ENCODE data around the gene RNF208.
A peak's percentile ranks its signal among the peaks of the same experiment; 100 is the strongest.
"Not testable (repeated sequence)": the region's sequence is repeated elsewhere in the genome, so short reads cannot be mapped to it uniquely, and the experiment has no call there.

Gene RNF208

DNA sequence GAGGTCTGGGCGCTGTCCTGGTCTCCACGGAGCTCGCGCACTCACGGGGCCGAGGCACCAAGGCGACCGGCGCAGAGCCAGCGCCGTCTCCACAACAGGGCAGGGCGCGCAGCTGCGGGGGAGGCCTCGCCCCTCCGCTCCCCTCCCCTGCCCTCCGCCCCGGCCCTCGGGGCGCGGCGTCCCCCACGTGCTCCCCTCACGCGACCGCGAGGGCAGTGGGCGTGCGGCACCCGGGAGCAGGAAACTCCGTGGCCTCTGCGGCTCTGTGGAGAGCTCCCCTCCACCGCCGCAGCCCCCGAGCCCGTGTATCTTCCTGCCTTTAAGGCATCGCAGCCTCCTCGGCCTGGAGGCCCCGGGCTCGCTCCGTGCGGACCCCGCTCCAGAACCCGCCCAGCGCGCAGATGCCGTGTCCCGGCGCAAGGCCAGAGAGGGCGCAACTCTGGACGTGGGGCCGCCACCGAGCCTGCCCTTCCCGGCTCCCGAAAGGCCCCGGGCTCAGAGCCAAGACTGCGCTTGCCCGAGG, 18.3 kb upstream of the RNF208 start:
- DNase-seq (ENCODE audit: low read depth in 3 of 3), result peak in 2 of 3 donors; percentile 49 to 61

DNA sequence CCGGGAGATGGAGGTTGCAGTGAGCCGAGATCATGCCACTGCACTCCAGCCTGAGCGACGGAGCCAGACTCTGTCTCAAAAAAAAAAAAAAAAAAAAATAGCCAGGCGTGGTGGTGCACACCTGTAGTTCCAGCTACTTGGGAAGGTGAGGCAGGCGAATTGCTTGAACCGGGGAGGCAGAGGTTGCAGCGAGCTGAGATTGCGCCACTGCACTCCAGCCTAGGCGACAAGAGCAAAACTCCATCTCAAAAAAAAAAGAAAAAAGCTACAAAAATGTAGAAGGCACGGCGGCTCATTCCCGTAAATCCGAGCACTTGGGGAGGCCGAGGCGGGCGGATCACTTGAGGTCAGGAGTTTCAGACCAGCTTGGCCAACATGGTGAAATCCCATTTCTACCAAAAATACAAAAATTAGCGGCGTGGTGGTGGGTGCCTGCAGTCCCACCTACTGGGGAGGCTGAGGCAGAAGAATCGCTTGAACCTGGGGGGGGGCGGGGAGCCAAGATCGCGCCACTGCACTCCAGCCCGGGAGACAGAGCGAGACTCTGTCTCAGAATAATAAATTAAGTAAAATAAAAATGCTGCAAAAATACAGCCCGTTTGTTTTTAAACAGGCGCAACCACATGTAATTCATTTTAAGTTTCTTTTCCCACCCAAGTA, 17.6 kb upstream of the RNF208 start:
- DNase-seq (ENCODE audit: low read depth in 3 of 3), result not testable (repeated sequence)

- no peak for DNase-seq (ENCODE audit: low read depth in 3 of 3)
Observed at GRCh38 chr9:137237759-137238726, 16.0 kb upstream of the RNF208 start.

- no peak for DNase-seq (ENCODE audit: low read depth in 3 of 3)
Observed at GRCh38 chr9:137236936-137237421, 14.9 kb upstream of the RNF208 start.

- peak; percentile 78 to 91 (median 81) for DNase-seq (ENCODE audit: low read depth in 3 of 3)
Observed at GRCh38 chr9:137236238-137236935, 14.3 kb upstream of the RNF208 start.

- DNase-seq (ENCODE audit: low read depth in 3 of 3), result no peak
Observed at GRCh38 chr9:137235424-137236237, 13.6 kb upstream of the RNF208 start.

DNA sequence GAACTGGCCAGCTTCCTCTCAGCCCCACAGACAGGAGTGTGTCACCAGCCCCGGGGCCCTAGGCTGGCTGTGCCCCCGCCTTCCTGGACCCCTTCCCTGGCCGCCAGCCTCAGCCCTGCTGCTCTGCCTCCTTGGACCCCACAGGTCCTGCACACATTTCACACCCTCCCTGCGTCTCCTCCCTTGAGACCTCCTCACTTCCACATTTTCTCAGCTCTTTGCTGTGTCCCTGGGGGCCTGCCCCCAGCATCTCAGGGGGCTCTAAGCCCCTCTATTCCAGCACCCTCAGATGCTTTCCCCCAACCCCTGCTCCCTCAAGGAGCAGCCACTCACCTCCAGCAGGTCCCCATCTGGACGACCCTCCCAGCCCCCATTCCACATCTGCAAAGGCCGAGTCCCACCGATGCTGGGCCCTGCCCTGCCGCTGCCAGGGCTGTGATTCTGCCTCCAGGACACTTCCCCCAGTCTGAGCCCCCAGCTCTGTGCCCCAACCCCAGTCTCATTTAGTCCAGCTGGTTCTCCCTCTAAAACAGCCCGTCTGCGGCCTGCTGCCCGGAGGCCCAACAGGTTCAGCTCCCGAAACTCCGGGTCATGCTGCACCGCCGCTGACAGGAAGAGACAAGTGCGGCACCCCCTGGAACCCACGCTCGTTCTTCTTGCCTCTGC, 12.9 kb upstream of the RNF208 start:
- no peak for DNase-seq (ENCODE audit: low read depth in 3 of 3)

DNA sequence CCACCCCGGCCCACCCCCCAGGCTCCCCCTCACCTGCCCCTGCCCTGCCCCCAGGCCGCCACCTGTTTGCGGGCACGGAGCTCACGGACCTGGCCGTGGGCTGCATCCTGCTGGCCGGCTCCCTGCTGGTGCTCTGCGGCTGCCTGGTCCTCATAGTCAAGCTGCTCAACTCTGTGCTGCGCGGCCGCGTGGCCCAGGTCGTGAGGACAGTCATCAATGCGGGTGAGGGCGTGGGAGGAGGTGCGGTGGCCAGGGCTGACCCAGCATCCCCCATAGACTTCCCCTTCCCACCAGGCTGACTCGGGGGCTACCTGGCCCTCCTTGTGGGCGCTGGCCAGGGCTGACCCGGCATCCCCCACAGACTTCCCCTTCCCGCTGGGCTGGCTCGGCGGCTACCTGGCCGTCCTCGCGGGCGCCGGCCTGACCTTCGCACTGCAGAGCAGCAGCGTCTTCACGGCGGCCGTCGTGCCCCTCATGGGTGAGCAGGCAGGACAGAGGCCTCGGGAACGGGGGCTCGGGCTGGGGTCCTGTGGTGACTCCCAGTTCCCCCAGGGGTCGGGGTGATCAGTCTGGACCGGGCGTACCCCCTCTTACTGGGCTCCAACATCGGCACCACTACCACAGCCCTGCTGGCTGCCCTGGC, 12.1 kb upstream of the RNF208 start:
- DNase-seq (ENCODE audit: low read depth in 3 of 3), result no peak

GRCh38 chr9:137233143-137233980, 11.3 kb upstream of the RNF208 start:
- DNase-seq (ENCODE audit: low read depth in 3 of 3), result no peak

DNA sequence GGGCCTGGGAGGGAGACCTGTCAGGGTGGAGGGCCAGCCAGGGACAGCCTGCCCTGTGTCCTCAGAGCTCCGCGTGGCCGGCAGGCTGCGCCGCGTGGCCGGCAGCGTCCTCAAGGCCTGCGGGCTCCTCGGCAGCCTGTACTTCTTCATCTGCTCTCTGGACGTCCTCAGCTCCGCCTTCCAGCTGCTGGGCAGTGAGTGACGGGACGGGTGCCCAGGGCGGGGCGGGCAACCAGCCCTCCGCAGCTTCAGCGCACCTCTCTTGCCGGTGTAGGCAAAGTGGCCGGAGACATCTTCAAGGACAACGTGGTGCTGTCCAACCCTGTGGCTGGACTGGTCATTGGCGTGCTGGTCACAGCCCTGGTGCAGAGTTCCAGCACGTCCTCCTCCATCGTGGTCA, 10.5 kb upstream of the RNF208 start:
- DNase-seq (ENCODE audit: low read depth in 3 of 3), result no peak

- no peak for DNase-seq (ENCODE audit: low read depth in 3 of 3)
Observed at GRCh38 chr9:137232101-137232500, 10.1 kb upstream of the RNF208 start.

- DNase-seq (ENCODE audit: low read depth in 3 of 3), result no peak
Observed at GRCh38 chr9:137231372-137232039, 9.5 kb upstream of the RNF208 start.

- no peak for DNase-seq (ENCODE audit: low read depth in 3 of 3)
Observed at GRCh38 chr9:137230705-137231371, 8.8 kb upstream of the RNF208 start, which contains the start of gene SLC34A3. Gene SLC34A3, plus strand, starts transcription at chr9:137230901. Its CDS starts 802 bp downstream, at chr9:137231703.

DNA sequence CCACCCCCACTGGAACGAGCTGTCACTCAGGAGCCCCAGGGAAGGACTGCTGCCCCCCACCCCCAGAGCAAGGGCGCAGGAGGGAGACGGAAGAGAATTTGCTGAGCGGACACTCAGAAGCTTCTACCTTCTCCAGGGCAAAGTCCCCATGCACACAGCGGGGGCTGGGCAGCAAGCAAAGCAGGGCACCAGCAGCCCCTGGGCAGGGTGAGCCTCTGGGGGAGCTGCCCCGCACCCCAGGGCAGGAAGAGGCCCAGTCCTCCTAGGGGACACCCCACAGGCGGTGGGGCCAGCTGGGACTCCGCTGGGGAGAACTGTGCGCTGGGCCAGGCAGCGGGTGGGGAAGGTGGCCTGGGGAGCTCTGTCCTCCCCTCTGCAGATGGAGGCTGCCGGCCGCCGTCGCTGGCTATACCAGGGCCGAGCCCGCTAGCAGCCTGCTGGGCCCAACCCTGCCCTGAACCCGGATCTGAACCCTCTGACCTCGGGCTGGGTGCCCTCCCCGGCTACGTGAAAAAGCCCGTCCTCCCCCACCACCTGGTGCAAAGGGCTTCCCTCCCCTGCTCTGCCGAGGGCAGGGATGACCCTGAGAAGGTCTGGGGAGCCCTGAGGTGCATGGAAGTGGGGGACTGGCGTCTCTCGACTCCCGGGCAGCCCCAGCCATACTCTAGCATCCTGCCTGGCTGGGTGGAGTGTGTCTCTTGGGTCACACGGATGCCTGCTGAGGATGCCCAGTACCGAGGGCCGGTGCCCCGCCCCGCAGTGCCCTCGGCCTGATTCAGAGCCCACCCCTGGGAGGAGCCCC, 8.1 kb upstream of the RNF208 start:
- no peak for DNase-seq (ENCODE audit: low read depth in 3 of 3)

- DNase-seq (ENCODE audit: low read depth in 3 of 3), result no peak
Observed at GRCh38 chr9:137228968-137229896, 7.2 kb upstream of the RNF208 start.

DNA sequence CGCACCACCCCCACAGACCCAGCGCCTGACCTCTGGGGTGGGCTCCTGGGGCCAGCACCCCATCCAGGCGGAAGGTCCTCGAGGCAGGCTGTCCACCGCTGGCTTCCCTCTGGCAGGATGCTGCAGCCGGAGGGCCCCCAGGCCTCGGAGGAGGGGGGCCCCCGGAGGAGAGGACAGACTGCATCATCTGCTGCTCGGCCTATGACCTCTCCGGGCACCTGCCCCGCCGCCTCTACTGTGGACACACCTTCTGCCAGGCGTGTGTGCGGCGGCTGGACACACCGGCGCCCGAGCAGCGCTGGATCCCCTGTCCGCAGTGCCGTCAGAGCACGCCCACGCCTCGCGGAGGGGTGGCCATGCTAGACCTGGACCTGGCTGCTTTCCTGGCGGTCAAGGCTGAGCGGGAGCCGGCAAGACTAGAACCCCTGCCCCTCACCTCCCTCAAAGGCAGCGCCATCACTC, 6.5 kb upstream of the RNF208 start:
- no peak for DNase-seq (ENCODE audit: low read depth in 3 of 3)

All from stimulated activated CD4-positive, alpha-beta T cell treated with anti-CD3 and anti-CD28 coated beads, TNF-alpha, amount 100 ng/mL, for 48 hours (primary cell).